H9 (cell line): Measurements from ENCODE around the gene CD84. TPM values are rescaled to one million over a fixed set of nuclear protein-coding genes. Genes with fewer than 3 reads are reported as not detected.

Experiments
- DNase-seq: peaks from one replicate; pipeline ENCODE4 v3.0.0-alpha.2; 2017
- H2AFZ ChIP-seq: one replicate; pipeline ENCODE4 v1.6.1; 2013; ENCODE audit warnings: mild to moderate bottlenecking, low read length, control low read depth, moderate library complexity
- H2AK5ac ChIP-seq: 2 replicates; pipeline ENCODE4 v1.6.1; 2013; ENCODE audit warnings: low read length, control low read depth, mixed read lengths; ENCODE audit not compliant: insufficient read length
- H2BK120ac ChIP-seq: one replicate; pipeline ENCODE4 v1.6.1; 2013; ENCODE audit warnings: low read depth, mild to moderate bottlenecking, low read length, control low read depth, inconsistent platforms; ENCODE audit not compliant: poor library complexity, severe bottlenecking
- H2BK12ac ChIP-seq: 2 replicates; pipeline ENCODE4 v1.6.1; 2013; ENCODE audit warnings: low read length, control low read depth, mixed read lengths, low read depth; ENCODE audit not compliant: insufficient read length
- H2BK15ac ChIP-seq: 2 replicates; pipeline ENCODE4 v1.6.1; 2013; ENCODE audit warnings: low read depth, low read length, control low read depth
- H2BK20ac ChIP-seq: one replicate; pipeline ENCODE4 v1.6.1; 2013; ENCODE audit warnings: low read depth, mild to moderate bottlenecking, low read length, control low read depth, inconsistent platforms; ENCODE audit not compliant: poor library complexity, severe bottlenecking
- H2BK5ac ChIP-seq: 2 replicates; pipeline ENCODE4 v1.6.1; 2013; ENCODE audit warnings: low read length, control low read depth, mixed read lengths; ENCODE audit not compliant: insufficient read length
- H3K14ac ChIP-seq: 2 replicates; pipeline ENCODE4 v1.6.1; 2013; ENCODE audit warnings: low read length, control low read depth; ENCODE audit not compliant: insufficient read depth
- H3K18ac ChIP-seq: 2 replicates; pipeline ENCODE4 v1.6.1; 2013; ENCODE audit warnings: low read depth, mild to moderate bottlenecking, mixed read lengths, low read length, control low read depth; ENCODE audit not compliant: insufficient read length
- H3K23ac ChIP-seq: 2 replicates; pipeline ENCODE4 v1.6.1; 2013; ENCODE audit warnings: low read length, control low read depth, mixed read lengths, low read depth; ENCODE audit not compliant: insufficient read length
- H3K23me2 ChIP-seq: 2 replicates; pipeline ENCODE4 v1.6.1; 2013; ENCODE audit warnings: low read depth, mild to moderate bottlenecking, mixed read lengths, low read length, control low read depth; ENCODE audit not compliant: insufficient read length, poor library complexity, severe bottlenecking
- H3K27ac ChIP-seq: 2 replicates; pipeline ENCODE4 v1.5.1; 2013; ENCODE audit warnings: low read length, control low read depth, mixed read lengths, low read depth; ENCODE audit not compliant: insufficient read length
- H3K27me3 ChIP-seq: 2 replicates; pipeline ENCODE4 v1.6.1; 2013; ENCODE audit warnings: low read length, control low read depth, inconsistent platforms; ENCODE audit not compliant: insufficient read depth
- H3K4ac ChIP-seq: 2 replicates; pipeline ENCODE4 v1.6.1; 2013; ENCODE audit warnings: low read depth, mild to moderate bottlenecking, control low read depth, inconsistent platforms, low read length, moderate library complexity
- H3K4me1 ChIP-seq: 2 replicates; pipeline ENCODE4 v1.6.1; 2013; ENCODE audit warnings: low read length, control low read depth, inconsistent platforms; ENCODE audit not compliant: insufficient read depth
- H3K4me2 ChIP-seq: 2 replicates; pipeline ENCODE4 v1.6.1; 2013; ENCODE audit warnings: low read length, control low read depth, mixed read lengths; ENCODE audit not compliant: insufficient read length, insufficient read depth
- H3K56ac ChIP-seq: 2 replicates; pipeline ENCODE4 v1.6.1; 2013; ENCODE audit warnings: low read depth, mild to moderate bottlenecking, mixed read lengths, low read length, control low read depth; ENCODE audit not compliant: insufficient read length
- H3K79me1 ChIP-seq: 2 replicates; pipeline ENCODE4 v1.6.1; 2013; ENCODE audit warnings: low read depth, mild to moderate bottlenecking, moderate library complexity, low read length, control low read depth, inconsistent platforms; ENCODE audit not compliant: insufficient read depth, poor library complexity, severe bottlenecking
- H3K79me2 ChIP-seq: 2 replicates; pipeline ENCODE4 v1.6.1; 2013; ENCODE audit warnings: low read length, control low read depth, inconsistent platforms; ENCODE audit not compliant: insufficient read depth
- H3K9ac ChIP-seq: 2 replicates; pipeline ENCODE4 v1.6.1; 2013; ENCODE audit warnings: low read length, control low read depth, mixed read lengths; ENCODE audit not compliant: insufficient read length; ENCODE audit errors: extremely low read depth
- H3K9me3 ChIP-seq: one replicate; pipeline ENCODE4 v1.6.1; 2013; ENCODE audit warnings: low read depth, low read length, inconsistent platforms; ENCODE audit not compliant: control insufficient read depth
- H3T11ph ChIP-seq: one replicate; pipeline ENCODE4 v1.6.1; 2013; ENCODE audit warnings: mild to moderate bottlenecking, low read length, control low read depth, inconsistent platforms
- H4K20me1 ChIP-seq: one replicate; pipeline ENCODE4 v1.6.1; 2013; ENCODE audit not compliant: control insufficient read depth, insufficient read length, insufficient read depth
- H4K5ac ChIP-seq: 2 replicates; pipeline ENCODE4 v1.6.1; 2013; ENCODE audit warnings: low read depth, mild to moderate bottlenecking, mixed read lengths, low read length, control low read depth; ENCODE audit not compliant: insufficient read length
- H4K8ac ChIP-seq: replicated peaks from 2 replicates; pipeline ENCODE4 v1.6.1; 2013; ENCODE audit warnings: low read length, control low read depth, mixed read lengths, low read depth; ENCODE audit not compliant: insufficient read length
- H4K91ac ChIP-seq: 2 replicates; pipeline ENCODE4 v1.6.1; 2013; ENCODE audit warnings: low read depth, mild to moderate bottlenecking, moderate library complexity, mixed read lengths, low read length, control low read depth; ENCODE audit not compliant: insufficient read length
- H3K27ac Mint-ChIP-seq, 3 experiments: 2 replicates in 2 of 3; 3 replicates in 1 of 3; pipeline ENCODE4 v1.8.0; 2020 to 2021; ENCODE audit warnings: mixed read lengths in 3 of 3, mild to moderate bottlenecking in 1 of 3, moderate library complexity in 1 of 3
- H3K27me3 Mint-ChIP-seq: 2 replicates; pipeline ENCODE4 v1.8.0; 2021; ENCODE audit warnings: low read depth, mild to moderate bottlenecking, moderate library complexity, mixed read lengths
- H3K36me3 Mint-ChIP-seq, 3 experiments: 2 replicates in 2 of 3; 3 replicates in 1 of 3; pipeline ENCODE4 v1.8.0; 2020 to 2021; ENCODE audit warnings: low read depth in 3 of 3, mixed read lengths in 3 of 3; ENCODE audit not compliant: insufficient read depth in 1 of 3
- H3K4me1 Mint-ChIP-seq, 2 experiments: 2 replicates each; pipeline ENCODE4 v1.8.0; 2020; ENCODE audit warnings: mixed read lengths in 2 of 2
- H3K4me3 Mint-ChIP-seq, 2 experiments: 2 replicates in 1 of 2; 3 replicates in 1 of 2; pipeline ENCODE4 v1.8.0; 2020 to 2021; ENCODE audit warnings: mild to moderate bottlenecking in 2 of 2, mixed read lengths in 2 of 2, moderate library complexity in 1 of 2
- H3K9me3 Mint-ChIP-seq, 2 experiments: 2 replicates in 1 of 2; 3 replicates in 1 of 2; pipeline ENCODE4 v1.8.0; 2020; ENCODE audit warnings: mild to moderate bottlenecking in 2 of 2, mixed read lengths in 2 of 2, moderate library complexity in 1 of 2
- CTCF ChIP-seq: fragments of 200-600 bp; sonication (generic); conservative IDR thresholded peaks from 3 replicates; pipeline ENCODE4 v1.8.0; 2021; ENCODE audit warnings: antibody characterized with exemption, mild to moderate bottlenecking
- WGBS: extraction: QIAGEN DNeasy Blood & Tissue Kit; methylation state at CpG from one replicate; pipeline ENCODE4 v1.1.7; 2013; ENCODE audit warnings: missing lambda C conversion rate, low lambda C conversion rate, mixed read lengths; ENCODE audit not compliant: insufficient read length; ENCODE audit errors: extremely low coverage; 5-methylcytosine and 5-hydroxymethylcytosine counted together
- total RNA-seq: library from RNA; stranded (reverse); gene quantifications from 2 replicates; pipeline ENCODE4 v1.2.1, GENCODE V29; 2021

CD84 gene
- total RNA-seq, 1 experiment from 2014 or later: not detected

- no peaks in the 10 kb centered on the region for H3K36me3 Mint-ChIP-seq
- no peak overlapping the region for H3K23ac ChIP-seq
- no peak overlapping the region for H3K4ac ChIP-seq
- H3K18ac ChIP-seq: no peak overlapping the region
- no peak overlapping the region for H3K4me3 Mint-ChIP-seq
- peaks cover 5% of the 10 kb centered on the region; the same call in 1 of the 2 replicates for H3K4me1 ChIP-seq
- no peak overlapping the region for H2BK120ac ChIP-seq
- no peak overlapping the region for H2BK15ac ChIP-seq
- no peak overlapping the region for H4K8ac ChIP-seq
- no peak overlapping the region for H4K5ac ChIP-seq
- H3K27me3 ChIP-seq: no peaks in the 10 kb centered on the region
- H3K14ac ChIP-seq: no peak overlapping the region
- peaks cover 8 to 10% of the 10 kb centered on the region in 2 experiments; a peak in 3 of 5 replicates for H3K9me3 Mint-ChIP-seq
- H3K79me1 ChIP-seq: no peaks in the 10 kb centered on the region
- H3K4me1 Mint-ChIP-seq: peaks cover 25 to 29% of the 10 kb centered on the region in 2 experiments
- no peaks in the 10 kb centered on the region for H3K9me3 ChIP-seq
- no peak overlapping the region for H3K56ac ChIP-seq
- H2BK12ac ChIP-seq: no peak overlapping the region
- H3K9ac ChIP-seq: no peak overlapping the region
- no peak overlapping the region for H2AK5ac ChIP-seq
- H4K91ac ChIP-seq: no peak overlapping the region
- no peak overlapping the region for H3T11ph ChIP-seq
- no peak for DNase-seq
- H2BK20ac ChIP-seq: no peak overlapping the region
- no CpG with 5 or more reads among the region's 2 CpGs for WGBS
- H3K27ac ChIP-seq: no peak overlapping the region
- no peaks in the 10 kb centered on the region for H3K79me2 ChIP-seq
- peaks cover 2% of the 10 kb centered on the region; the same call in 1 of the 2 replicates for H3K27me3 Mint-ChIP-seq
- no peaks in the 10 kb centered on the region for H4K20me1 ChIP-seq
- no peak overlapping the region for H2BK5ac ChIP-seq
- peak overlapping the region; percentile 56 for H2AFZ ChIP-seq
- no peak for TF ChIP-seq CTCF
- H3K4me2 ChIP-seq: no peak overlapping the region
- H3K23me2 ChIP-seq: no peaks in the 10 kb centered on the region
- H3K27ac Mint-ChIP-seq: peak overlapping the region in 2 of 3 experiments; percentile 9 to 23; a peak in 3 of 7 replicates
These were observed 58.7 kb downstream of the CD84 start for GRCh38 chr1:160520582-160520981.
